ENCODE results near the gene EGR4. TPM values are rescaled to one million over a fixed set of nuclear protein-coding genes. Genes with fewer than 3 reads are reported as not detected.

EGR4 gene
- polyA plus RNA-seq, 2 donors = not detected

- WGBS, 2 donors = 33 to 51% methylated on average over 5 of the region's 5 CpGs
- Histone ChIP-seq H3K27me3 (ENCODE audit: control insufficient read depth in 1 of 2, insufficient read depth in 2 of 2, low read length in 2 of 2) (no peaks in the 10 kb centered on the region), H3K4me3 (ENCODE audit: low read depth in 1 of 2, low read length in 2 of 2) (no peak overlapping the region), H3K9me3 (ENCODE audit: control insufficient read depth in 2 of 2, insufficient read depth in 1 of 2, low read depth in 1 of 2, low read length in 1 of 2) (no peaks in the 10 kb centered on the region), H3K36me3 (ENCODE audit: control insufficient read depth in 2 of 2, insufficient read depth in 2 of 2, low read length in 1 of 2) (peaks cover 23 to 27% of the 10 kb centered on the region in 2 donors), H3K4me1 (ENCODE audit: control insufficient read depth in 2 of 2, insufficient read depth in 2 of 2, low read length in 1 of 2) (peaks cover 0 to 2% of the 10 kb centered on the region in 2 donors), H3K27ac (ENCODE audit: low read depth in 2 of 2, low read length in 1 of 2) (no peak overlapping the region)
Observed at GRCh38 chr2:73243884-73244570, 49.3 kb downstream of the EGR4 start.

Other genes with a start within 250 kb of the EGR4 start
- gene SFXN5, start 221.8 kb downstream of the EGR4 start, polyA plus RNA-seq = 1 to 10 TPM; 4.2 to 6.6 TPM
- gene RAB11FIP5, start 180.6 kb downstream of the EGR4 start, polyA plus RNA-seq = 1 to 10 TPM; 8.1 to 8.7 TPM
- not detected for gene NOTO, start 91.0 kb downstream of the EGR4 start, polyA plus RNA-seq
- 10 to 100 TPM; 12.6 to 13.6 TPM for gene SMYD5, start 79.3 kb downstream of the EGR4 start, polyA plus RNA-seq
- gene PRADC1, start 60.3 kb downstream of the EGR4 start, polyA plus RNA-seq = 10 to 100 TPM; 21.4 to 22.5 TPM
- 100 to 1,000 TPM; 101 to 164 TPM for gene CCT7, start 59.2 kb downstream of the EGR4 start, polyA plus RNA-seq
- gene FBXO41, start 9.1 kb downstream of the EGR4 start, polyA plus RNA-seq = under 1 TPM; 0.72 to 0.92 TPM
- 1 to 10 TPM; 3.3 to 3.8 TPM for gene ALMS1, start 92.3 kb upstream of the EGR4 start, polyA plus RNA-seq

All from esophagus (tissue), 2 donors.